GM18873 (cell line): ENCODE results near the gene C16orf74.

Source experiments
- ATAC-seq: cut with Tn5 transposase; IDR thresholded peaks from one replicate; pipeline ENCODE4 v1.9.1; 2021; ENCODE audit warnings: mild to moderate bottlenecking, moderate library complexity, moderate number of reproducible peaks; ENCODE audit not compliant: unreplicated experiment, low FRiP score

C16orf74 gene

DNA sequence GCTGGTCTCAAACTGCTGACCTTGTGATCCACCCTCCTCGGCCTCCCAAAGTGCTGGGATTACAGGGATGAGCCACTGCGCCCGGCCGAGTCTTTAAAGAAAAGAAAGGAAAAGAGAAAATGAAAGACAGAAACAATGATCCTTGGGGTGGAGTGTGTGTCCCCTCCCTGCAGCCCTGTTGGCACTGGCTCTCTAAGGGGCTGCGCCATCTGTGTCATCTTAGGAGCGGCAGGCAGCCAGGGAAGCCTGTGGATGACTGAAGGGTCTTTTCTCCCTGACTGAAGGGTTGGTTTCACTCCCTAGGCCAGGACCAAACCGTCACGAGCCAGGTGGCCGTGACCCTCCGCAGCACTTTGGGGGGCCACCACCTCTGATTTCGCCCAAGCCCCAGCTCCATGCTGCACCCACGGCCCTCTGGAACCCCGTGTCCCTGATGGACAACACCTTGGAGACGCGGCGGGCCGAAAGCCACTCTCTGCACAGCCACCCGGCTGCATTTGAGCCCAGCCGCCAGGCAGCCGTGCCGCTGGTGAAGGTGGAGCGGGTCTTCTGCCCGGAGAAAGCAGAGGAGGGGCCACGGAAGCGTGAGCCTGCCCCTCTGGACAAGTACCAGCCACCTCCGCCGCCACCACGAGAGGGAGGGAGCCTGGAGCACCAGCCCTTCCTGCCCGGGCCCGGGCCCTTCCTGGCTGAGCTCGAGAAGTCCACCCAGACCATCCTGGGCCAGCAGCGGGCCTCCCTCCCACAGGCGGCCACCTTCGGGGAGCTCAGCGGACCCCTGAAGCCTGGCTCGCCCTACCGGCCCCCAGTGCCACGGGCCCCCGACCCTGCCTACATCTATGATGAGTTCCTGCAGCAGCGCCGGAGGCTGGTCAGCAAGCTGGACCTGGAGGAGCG lies 89.8 kb downstream of the C16orf74 start:
- no peak for ATAC-seq

DNA sequence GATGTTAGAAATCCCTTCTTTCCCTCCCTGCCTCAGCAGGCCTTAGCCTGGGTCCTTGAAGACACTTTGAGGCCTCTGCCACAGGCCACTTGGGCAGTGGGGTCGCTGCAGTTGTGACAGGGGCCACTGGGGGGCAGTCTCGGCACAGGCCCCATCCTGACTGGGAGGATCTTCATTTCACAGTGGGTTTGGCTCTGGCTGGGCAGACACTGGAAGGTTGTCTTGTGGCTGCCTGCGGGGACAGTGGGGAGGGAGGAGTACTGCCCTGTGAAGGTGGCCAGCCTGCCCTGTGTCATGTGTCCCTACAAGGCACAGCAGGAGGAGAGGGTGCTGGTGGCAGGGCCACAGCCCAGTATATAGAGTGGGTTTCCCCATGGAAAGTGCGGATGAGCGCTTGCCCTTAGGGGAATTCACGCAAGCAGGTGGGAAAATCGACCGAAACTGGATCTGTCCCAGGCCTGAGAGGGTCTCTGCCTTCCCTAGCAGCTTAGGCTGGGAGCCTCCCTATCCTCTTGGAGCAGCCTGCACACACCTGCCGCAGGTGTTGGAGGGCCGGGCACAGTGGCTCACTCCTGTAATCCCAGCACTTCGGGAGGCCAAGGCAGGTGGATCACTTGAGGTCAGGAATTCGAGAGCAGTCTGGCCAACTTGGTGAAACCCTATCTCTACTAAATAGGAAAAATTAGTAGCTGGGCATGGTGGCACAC lies 90.9 kb downstream of the C16orf74 start:
- ATAC-seq, result no peak

DNA sequence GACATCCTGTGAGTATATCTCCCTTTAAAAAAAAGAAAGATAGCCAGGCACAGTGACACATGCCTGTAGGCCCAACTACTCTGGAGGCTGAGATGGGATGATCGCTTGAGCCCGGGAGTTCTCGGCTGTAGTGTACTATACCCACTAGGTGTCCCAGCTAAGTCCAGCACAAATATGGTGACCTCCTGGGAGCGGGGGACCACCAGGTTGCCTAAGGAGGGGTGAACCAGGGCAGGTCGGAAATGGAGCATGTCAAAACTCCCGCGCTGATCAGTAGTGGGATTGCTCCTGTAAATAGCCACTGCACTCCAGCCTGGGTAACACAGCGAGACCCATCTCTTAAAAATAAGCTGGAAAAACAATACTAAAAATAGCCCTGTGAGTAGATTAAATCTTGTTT lies 91.6 kb downstream of the C16orf74 start:
- ATAC-seq, result no peak

DNA sequence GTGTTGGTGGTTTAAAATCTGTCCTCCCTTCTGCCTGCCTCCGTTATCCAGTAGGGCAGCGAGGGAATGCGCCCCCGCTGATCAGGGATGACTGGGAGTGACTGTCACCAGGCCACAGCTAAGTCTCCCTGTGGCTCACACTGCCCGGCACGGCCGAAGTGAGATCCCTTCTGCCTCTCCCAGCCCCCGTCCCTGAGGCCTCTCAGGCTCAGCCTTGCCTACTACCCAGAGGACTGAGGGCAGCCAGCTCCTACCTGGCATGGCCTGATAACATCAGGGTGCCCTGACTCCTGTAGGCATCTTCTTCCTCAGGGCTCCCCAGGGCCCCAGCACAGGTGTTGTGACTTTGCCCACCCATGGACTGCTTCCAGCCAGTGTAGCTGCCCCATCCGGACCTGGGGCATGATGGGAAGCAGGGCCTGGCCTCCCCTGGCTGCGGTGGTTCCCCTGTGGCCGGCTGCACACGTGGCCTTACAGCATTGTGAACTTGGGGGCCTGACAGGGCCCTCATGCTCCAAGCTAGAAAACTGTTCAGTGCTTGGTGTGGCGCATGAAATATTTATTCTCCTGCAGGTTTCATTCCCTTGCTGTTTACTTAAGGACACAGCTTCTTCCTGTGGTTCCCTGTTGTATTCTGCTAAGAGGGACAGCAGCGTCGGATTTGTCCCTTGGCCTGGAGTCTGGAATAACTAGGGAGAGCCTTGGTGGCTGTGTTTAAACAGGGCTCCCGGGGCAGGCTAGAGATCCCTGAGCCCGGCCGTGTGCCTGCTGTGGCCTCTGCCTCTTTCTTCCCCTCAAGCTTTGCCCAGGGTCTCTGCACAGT lies 92.2 kb downstream of the C16orf74 start:
- no peak for ATAC-seq

DNA sequence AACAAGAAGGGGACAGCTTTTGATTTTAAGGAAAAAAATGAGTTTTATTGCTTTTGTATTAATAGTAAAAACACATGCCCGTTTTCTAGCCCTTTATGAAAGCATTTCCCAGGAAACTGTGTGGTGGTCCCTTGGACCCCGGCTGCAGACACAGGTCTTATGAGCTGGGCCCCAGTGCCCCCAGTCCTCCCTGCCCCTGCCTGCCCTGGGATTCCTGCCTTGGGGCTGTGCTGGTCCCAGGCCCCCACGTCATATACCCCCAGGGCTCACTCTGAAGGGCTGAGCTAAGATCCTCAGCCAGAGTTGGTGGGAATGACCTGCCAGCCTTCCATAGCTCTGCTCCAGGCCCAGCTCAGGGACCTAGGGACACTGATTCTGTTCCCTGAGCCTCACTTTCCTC lies 92.9 kb downstream of the C16orf74 start:
- ATAC-seq, result no peak
